COLO668 (cell line): ENCODE results near the gene COX19.
A peak's percentile ranks its signal among the peaks of the same experiment; 100 is the strongest.

Experiments
- DNase-seq: peaks from one replicate; lab custom pipeline; 2025; ENCODE audit not compliant: unreplicated experiment; lab: John Stamatoyannopoulos, UW

COX19 gene

GRCh38 chr7:992709-993607 is 17.6 kb upstream of the COX19 start:
- peak; percentile 99 for DNase-seq

GRCh38 chr7:991729-992656 is 16.6 kb upstream of the COX19 start:
- no peak for DNase-seq

GRCh38 chr7:990933-991728 is 15.8 kb upstream of the COX19 start:
- DNase-seq: no peak

- DNase-seq: no peak
Measured at GRCh38 chr7:990352-990932, 15.1 kb upstream of the COX19 start.

- DNase-seq: no peak
Measured at GRCh38 chr7:988963-989529, 13.7 kb upstream of the COX19 start.

- DNase-seq: peak; percentile 44
Measured at GRCh38 chr7:988426-988911, 13.1 kb upstream of the COX19 start.

GRCh38 chr7:987909-988308 is 12.6 kb upstream of the COX19 start:
- no peak for DNase-seq

GRCh38 chr7:986766-987751 is 11.7 kb upstream of the COX19 start:
- DNase-seq: peak; percentile 61

GRCh38 chr7:985915-986741 is 10.8 kb upstream of the COX19 start:
- peak; percentile 52 for DNase-seq

- DNase-seq: no peak
Measured at GRCh38 chr7:985127-985416, 9.7 kb upstream of the COX19 start.

GRCh38 chr7:984361-985126 is 9.2 kb upstream of the COX19 start:
- peak; percentile 36 for DNase-seq

GRCh38 chr7:983616-984071 is 8.3 kb upstream of the COX19 start:
- no peak for DNase-seq

GRCh38 chr7:983004-983615 is 7.8 kb upstream of the COX19 start, which contains the start of gene CYP2W1:
Gene CYP2W1 (plus strand): TSS chr7:983181. CDS start chr7:983212, 31 bp downstream.
- no peak for DNase-seq

GRCh38 chr7:982511-983003 is 7.2 kb upstream of the COX19 start:
- DNase-seq: no peak

GRCh38 chr7:981793-982510 is 6.6 kb upstream of the COX19 start:
- peak; percentile 89 for DNase-seq
